Measurements from ENCODE around the gene RBM47. TPM values are rescaled to one million over a fixed set of nuclear protein-coding genes. Genes with fewer than 3 reads are reported as not detected.

RBM47 gene
- polyA plus RNA-seq, 1 donor from 2014 or later = 1.7 TPM

DNA sequence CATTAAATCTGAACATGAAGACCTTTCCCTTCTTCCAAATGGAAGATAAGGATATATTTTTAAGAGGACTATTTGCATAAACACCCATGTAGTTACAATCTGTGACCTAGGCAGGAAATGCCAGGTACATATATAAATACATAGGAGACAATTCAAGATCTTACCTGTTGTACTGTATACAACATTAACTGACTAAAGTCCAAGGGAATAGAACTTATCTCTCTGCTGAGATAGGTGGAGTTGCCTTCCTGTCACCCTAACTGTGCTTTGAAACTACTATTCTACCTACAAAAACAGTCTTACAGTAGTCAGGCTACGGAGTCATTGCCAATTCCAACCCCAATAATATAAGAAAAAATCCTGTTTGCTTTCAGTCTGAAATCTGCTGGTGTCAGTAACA lies 188.2 kb downstream of the RBM47 start:
- no peak overlapping the region for H3K9ac ChIP-seq (ENCODE audit: low read length)
- H3K27ac ChIP-seq (ENCODE audit: low read length) = no peak overlapping the region
- no peak overlapping the region for H3K4me2 ChIP-seq (ENCODE audit: low read length)
- no peaks in the 10 kb centered on the region for H3K79me2 ChIP-seq (replicated peaks; ENCODE audit: insufficient read depth, low read length)
- H3K36me3 ChIP-seq (ENCODE audit: insufficient read depth, low read length) = no peaks in the 10 kb centered on the region
- no peaks in the 10 kb centered on the region for H3K9me2 ChIP-seq (ENCODE audit: insufficient read depth, low read length)
- no peak overlapping the region for H2AFZ ChIP-seq (ENCODE audit: low read depth, low read length)
- no peaks in the 10 kb centered on the region for H3F3A ChIP-seq (ENCODE audit: insufficient read depth, low read length, poor library complexity, severe bottlenecking)
- no peak overlapping the region for H3K4me3 ChIP-seq (ENCODE audit: low read length)
- no peaks in the 10 kb centered on the region for H4K20me1 ChIP-seq (ENCODE audit: insufficient read depth)
- no peaks in the 10 kb centered on the region for H3K9me3 ChIP-seq (ENCODE audit: low read length)
- no peaks in the 10 kb centered on the region for H3K27me3 ChIP-seq (ENCODE audit: insufficient read depth, low read depth, low read length)
- TF ChIP-seq RAD21 (conservative IDR thresholded peaks at IDR 0.05) (no peak), EZH2 (IDR thresholded peaks at IDR 0.05; ENCODE audit: borderline replicate concordance, insufficient read depth, low read length, poor library complexity, severe bottlenecking) (no peak), SMC3 (conservative IDR thresholded peaks at IDR 0.05; ENCODE audit: poor library complexity) (no peak), TAF1 (IDR thresholded peaks at IDR 0.05; ENCODE audit: low read depth) (no peak), POLR2AphosphoS5 (IDR thresholded peaks at IDR 0.05) (no peak), MXI1 (conservative IDR thresholded peaks at IDR 0.05; ENCODE audit: poor library complexity, severe bottlenecking) (no peak), EP300 (conservative IDR thresholded peaks at IDR 0.05; ENCODE audit: poor library complexity, severe bottlenecking) (no peak)
- TF ChIP-seq, protein P1, sequence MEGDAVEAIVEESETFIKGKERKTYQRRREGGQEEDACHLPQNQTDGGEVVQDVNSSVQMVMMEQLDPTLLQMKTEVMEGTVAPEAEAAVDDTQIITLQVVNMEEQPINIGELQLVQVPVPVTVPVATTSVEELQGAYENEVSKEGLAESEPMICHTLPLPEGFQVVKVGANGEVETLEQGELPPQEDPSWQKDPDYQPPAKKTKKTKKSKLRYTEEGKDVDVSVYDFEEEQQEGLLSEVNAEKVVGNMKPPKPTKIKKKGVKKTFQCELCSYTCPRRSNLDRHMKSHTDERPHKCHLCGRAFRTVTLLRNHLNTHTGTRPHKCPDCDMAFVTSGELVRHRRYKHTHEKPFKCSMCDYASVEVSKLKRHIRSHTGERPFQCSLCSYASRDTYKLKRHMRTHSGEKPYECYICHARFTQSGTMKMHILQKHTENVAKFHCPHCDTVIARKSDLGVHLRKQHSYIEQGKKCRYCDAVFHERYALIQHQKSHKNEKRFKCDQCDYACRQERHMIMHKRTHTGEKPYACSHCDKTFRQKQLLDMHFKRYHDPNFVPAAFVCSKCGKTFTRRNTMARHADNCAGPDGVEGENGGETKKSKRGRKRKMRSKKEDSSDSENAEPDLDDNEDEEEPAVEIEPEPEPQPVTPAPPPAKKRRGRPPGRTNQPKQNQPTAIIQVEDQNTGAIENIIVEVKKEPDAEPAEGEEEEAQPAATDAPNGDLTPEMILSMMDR (IDR thresholded peaks at IDR 0.05; ENCODE audit: poor library complexity, severe bottlenecking) = no peak
- TF ChIP-seq, protein P2, sequence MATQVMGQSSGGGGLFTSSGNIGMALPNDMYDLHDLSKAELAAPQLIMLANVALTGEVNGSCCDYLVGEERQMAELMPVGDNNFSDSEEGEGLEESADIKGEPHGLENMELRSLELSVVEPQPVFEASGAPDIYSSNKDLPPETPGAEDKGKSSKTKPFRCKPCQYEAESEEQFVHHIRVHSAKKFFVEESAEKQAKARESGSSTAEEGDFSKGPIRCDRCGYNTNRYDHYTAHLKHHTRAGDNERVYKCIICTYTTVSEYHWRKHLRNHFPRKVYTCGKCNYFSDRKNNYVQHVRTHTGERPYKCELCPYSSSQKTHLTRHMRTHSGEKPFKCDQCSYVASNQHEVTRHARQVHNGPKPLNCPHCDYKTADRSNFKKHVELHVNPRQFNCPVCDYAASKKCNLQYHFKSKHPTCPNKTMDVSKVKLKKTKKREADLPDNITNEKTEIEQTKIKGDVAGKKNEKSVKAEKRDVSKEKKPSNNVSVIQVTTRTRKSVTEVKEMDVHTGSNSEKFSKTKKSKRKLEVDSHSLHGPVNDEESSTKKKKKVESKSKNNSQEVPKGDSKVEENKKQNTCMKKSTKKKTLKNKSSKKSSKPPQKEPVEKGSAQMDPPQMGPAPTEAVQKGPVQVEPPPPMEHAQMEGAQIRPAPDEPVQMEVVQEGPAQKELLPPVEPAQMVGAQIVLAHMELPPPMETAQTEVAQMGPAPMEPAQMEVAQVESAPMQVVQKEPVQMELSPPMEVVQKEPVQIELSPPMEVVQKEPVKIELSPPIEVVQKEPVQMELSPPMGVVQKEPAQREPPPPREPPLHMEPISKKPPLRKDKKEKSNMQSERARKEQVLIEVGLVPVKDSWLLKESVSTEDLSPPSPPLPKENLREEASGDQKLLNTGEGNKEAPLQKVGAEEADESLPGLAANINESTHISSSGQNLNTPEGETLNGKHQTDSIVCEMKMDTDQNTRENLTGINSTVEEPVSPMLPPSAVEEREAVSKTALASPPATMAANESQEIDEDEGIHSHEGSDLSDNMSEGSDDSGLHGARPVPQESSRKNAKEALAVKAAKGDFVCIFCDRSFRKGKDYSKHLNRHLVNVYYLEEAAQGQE (IDR thresholded peaks at IDR 0.05; ENCODE audit: borderline replicate concordance) = no peak

- Histone ChIP-seq H3K9ac (ENCODE audit: low read length) (no peak overlapping the region), H3K27me3 (ENCODE audit: insufficient read depth, low read depth, low read length) (no peaks in the 10 kb centered on the region), H3F3A (ENCODE audit: insufficient read depth, low read length, poor library complexity, severe bottlenecking) (no peaks in the 10 kb centered on the region), H2AFZ (ENCODE audit: low read depth, low read length) (no peak overlapping the region), H4K20me1 (ENCODE audit: insufficient read depth) (no peaks in the 10 kb centered on the region), H3K4me3 (ENCODE audit: low read length) (no peak overlapping the region), H3K36me3 (ENCODE audit: insufficient read depth, low read length) (no peaks in the 10 kb centered on the region), H3K9me3 (ENCODE audit: low read length) (no peaks in the 10 kb centered on the region), H3K79me2 (replicated peaks; ENCODE audit: insufficient read depth, low read length) (no peaks in the 10 kb centered on the region), H3K27ac (ENCODE audit: low read length) (no peak overlapping the region), H3K9me2 (ENCODE audit: insufficient read depth, low read length) (no peaks in the 10 kb centered on the region), H3K4me2 (ENCODE audit: low read length) (no peak overlapping the region)
- TF ChIP-seq TAF1 (IDR thresholded peaks at IDR 0.05; ENCODE audit: low read depth) (no peak), RAD21 (conservative IDR thresholded peaks at IDR 0.05) (no peak), EP300 (conservative IDR thresholded peaks at IDR 0.05; ENCODE audit: poor library complexity, severe bottlenecking) (no peak), MXI1 (conservative IDR thresholded peaks at IDR 0.05; ENCODE audit: poor library complexity, severe bottlenecking) (no peak), POLR2AphosphoS5 (IDR thresholded peaks at IDR 0.05) (no peak), SMC3 (conservative IDR thresholded peaks at IDR 0.05; ENCODE audit: poor library complexity) (no peak), EZH2 (IDR thresholded peaks at IDR 0.05; ENCODE audit: borderline replicate concordance, insufficient read depth, low read length, poor library complexity, severe bottlenecking) (no peak)
- TF ChIP-seq, protein P1 (IDR thresholded peaks at IDR 0.05; ENCODE audit: poor library complexity, severe bottlenecking) = no peak
- TF ChIP-seq, protein P2 (IDR thresholded peaks at IDR 0.05; ENCODE audit: borderline replicate concordance) = no peak
Observed at GRCh38 chr4:40439519-40439918, 190.1 kb downstream of the RBM47 start.

All from neural cell (in vitro differentiated cells).